K562 (cell line): ENCODE data around the gene MYB. TPM values are rescaled to one million over a fixed set of nuclear protein-coding genes. Genes with fewer than 3 reads are reported as not detected.

Experiments used
- ATAC-seq: fragments of 200-7000 bp; cut with Tn5 transposase; 3 replicates; pipeline ENCODE4 v1.9.1; 2020; ENCODE audit warnings: moderate library complexity
- BruUV-seq: library from RNA; stranded (reverse); fragments of 400-500 nt; replicated peaks from 2 replicates; lab custom pipeline; 2021; lab: Mats Ljungman, UMichigan
- CTCF ChIA-PET: fragments of 300-600 bp; formaldehyde crosslinking; extraction: SDS; loops from one replicate; lab custom pipeline; 2021; ENCODE audit warnings: low intra/inter-chr PET ratio; lab: Yijun Ruan, JAX
- POLR2A ChIA-PET: fragments of 300-600, 350-650 bp; sonication (Branson Sonifier 250); formaldehyde crosslinking; extraction: SDS; loops from one replicate; lab custom pipeline; 2021; ENCODE audit warnings: antibody characterized with exemption, inconsistent platforms; lab: Yijun Ruan, JAX
- DNase-seq, 4 experiments: peaks; one replicate each; pipeline versions ENCODE4 v3.0.0 to v3.0.0-alpha.2; 2011 to 2018; ENCODE audit warnings: low spot score in 3 of 4, mixed read lengths in 3 of 4; ENCODE audit errors: extremely low read depth in 1 of 4
- FAIRE-seq: peaks from 2 replicates; lab custom pipeline; 2011; peaks lifted over from hg19 to GRCh38; lab: Jason Lieb, UNC
- H2AFZ ChIP-seq: 2 replicates; pipeline ENCODE4 v1.6.0; 2011; ENCODE audit warnings: low read depth, low read length, control low read depth, inconsistent platforms
- H3K27ac ChIP-seq: fragments of 200-600 bp; 3 replicates; pipeline ENCODE4 v1.8.0; 2011; ENCODE audit warnings: low read depth, mild to moderate bottlenecking, control low read depth, inconsistent platforms, low read length, moderate library complexity, mixed read lengths; ENCODE audit errors: extremely low read depth
- H3K27me3 ChIP-seq, 2 experiments: fragments of 300-600 bp in 1 of 2; 2 replicates in 1 of 2; 3 replicates in 1 of 2; pipeline versions ENCODE4 v1.6.0 to v1.8.0; 2011; ENCODE audit warnings: inconsistent platforms in 2 of 2, low read length in 2 of 2, mild to moderate bottlenecking in 1 of 2, mixed read lengths in 1 of 2, moderate library complexity in 1 of 2; ENCODE audit not compliant: control insufficient read depth in 2 of 2, insufficient read depth in 2 of 2
- H3K36me3 ChIP-seq: fragments of 300-600 bp; 3 replicates; pipeline ENCODE4 v1.8.0; 2011; ENCODE audit warnings: mild to moderate bottlenecking, low read length, inconsistent platforms; ENCODE audit not compliant: control insufficient read depth, insufficient read depth
- H3K4me1 ChIP-seq, 2 experiments: fragments of 200-600 bp in 1 of 2; replicated peaks in 1 of 2; 2 replicates in 1 of 2; 3 replicates in 1 of 2; pipeline versions ENCODE4 v1.5.1 to v1.8.0; 2011; ENCODE audit warnings: inconsistent platforms in 2 of 2, low read length in 2 of 2, mild to moderate bottlenecking in 1 of 2, mixed read lengths in 1 of 2, moderate library complexity in 1 of 2; ENCODE audit not compliant: control insufficient read depth in 2 of 2, insufficient read depth in 2 of 2
- H3K4me2 ChIP-seq: 2 replicates; pipeline ENCODE4 v1.6.1; 2011; ENCODE audit warnings: low read length, control low read depth, inconsistent platforms, mixed read lengths; ENCODE audit not compliant: insufficient read depth
- H3K4me3 ChIP-seq: fragments of 200-600 bp; sonication (generic), shearing (Covaris generic); 2 replicates; pipeline ENCODE4 v1.5.1; 2016; ENCODE audit warnings: control low read depth, inconsistent platforms
- H3K79me2 ChIP-seq: fragments of 200-600 bp; 3 replicates; pipeline ENCODE4 v1.8.0; 2011; ENCODE audit warnings: low read length, inconsistent platforms; ENCODE audit not compliant: control insufficient read depth, insufficient read depth
- H3K9ac ChIP-seq, 2 experiments: 2 replicates each; pipeline versions ENCODE4 v1.6.0 to v1.6.1; 2011; ENCODE audit warnings: low read depth in 2 of 2, low read length in 2 of 2, control low read depth in 1 of 2, inconsistent platforms in 1 of 2, mild to moderate bottlenecking in 1 of 2, mixed read lengths in 1 of 2; ENCODE audit not compliant: insufficient read depth in 1 of 2
- H3K9me1 ChIP-seq: one replicate; pipeline ENCODE4 v1.6.0; 2011; ENCODE audit warnings: inconsistent platforms, mild to moderate bottlenecking, low read length, moderate library complexity; ENCODE audit not compliant: control insufficient read depth, insufficient read depth
- H3K9me3 ChIP-seq: replicated peaks from 2 replicates; pipeline ENCODE4 v1.5.1; 2011; ENCODE audit warnings: low read depth, low read length, inconsistent platforms; ENCODE audit not compliant: control insufficient read depth, insufficient read depth
- H4K20me1 ChIP-seq: replicated peaks from 2 replicates; pipeline ENCODE4 v1.6.1; 2011; ENCODE audit warnings: low read length, inconsistent platforms, mixed read lengths; ENCODE audit not compliant: control insufficient read depth, insufficient read depth
- FOSL1 ChIP-seq: fragments of 200-800 bp; sonication (Bioruptor generic); conservative IDR thresholded peaks from 2 replicates; pipeline ENCODE4 v1.6.1; 2016; ENCODE audit warnings: missing genetic modification characterization, missing compliant biosample characterization
- MTF1 ChIP-seq: fragments of 250-450 bp; sonication (Bioruptor Pico); IDR thresholded peaks from 2 replicates; pipeline ENCODE4 v1.9.0; 2021; ENCODE audit warnings: moderate library complexity, mild to moderate bottlenecking, inconsistent platforms, borderline replicate concordance
- PHB2 ChIP-seq: fragments of 450-650 bp; IDR thresholded peaks from 2 replicates; pipeline ENCODE4 v1.6.1; 2017; ENCODE audit warnings: low read depth
- SMAD2 ChIP-seq: fragments of 150-350 bp; IDR thresholded peaks from 2 replicates; pipeline ENCODE4 v1.6.1; 2014; ENCODE audit warnings: low read depth, mild to moderate bottlenecking, low read length
- TOE1 ChIP-seq, 2 experiments: fragments of 450-650 bp in 1 of 2; sonication (generic) in 1 of 2; formaldehyde crosslinking in 1 of 2; IDR thresholded peaks; 2 replicates each; pipeline versions ENCODE4 v1.7.1 to v1.8.0; 2016 to 2022; ENCODE audit warnings: borderline replicate concordance in 2 of 2, mild to moderate bottlenecking in 2 of 2, antibody characterized with exemption in 1 of 2, inconsistent platforms in 1 of 2, low read depth in 1 of 2, missing genetic modification reagents in 1 of 2, moderate library complexity in 1 of 2
- ZNF584 ChIP-seq: fragments of 200-800 bp; sonication (Bioruptor generic); IDR thresholded peaks from 2 replicates; pipeline ENCODE4 v1.6.1; 2016; ENCODE audit warnings: low read depth, mild to moderate bottlenecking, missing genetic modification characterization, missing compliant biosample characterization
- WGBS: fragments of 100-300 bp; shearing (Covaris generic); methylation state at CpG from one replicate; pipeline ENCODE4 v1.1.6; 2016; ENCODE audit warnings: low coverage, mixed read lengths; ENCODE audit not compliant: insufficient coverage; ENCODE audit errors: missing lambda C conversion rate; 5-methylcytosine and 5-hydroxymethylcytosine counted together
- in situ Hi-C: fragments of 300-500 bp; cut with MboI; formaldehyde crosslinking; loops from 4 replicates; pipeline ENCODE4 v1.15.0; 2018; ENCODE audit warnings: inconsistent platforms, mixed read lengths
- intact Hi-C: fragments of 100-400 bp; cut with micrococcal nuclease; formaldehyde crosslinking; loops from 2 replicates; pipeline ENCODE4 v1.14.2; 2022
- polyA plus RNA-seq, 8 experiments: library from polyadenylated mRNA; depleted of rRNA in 4 of 8; stranded (reverse) in 5 of 8; unstranded in 3 of 8; fragments of >200 nt; fragmentation: Nextera tagmentation in 2 of 8; fragmentation: Illumina TruSeq in 1 of 8; extraction: Ambion mirVana in 2 of 8; extraction: Trizol in 1 of 8; gene quantifications; 2 replicates each; pipeline versions ENCODE4 v1.2.1 to v1.2.3, GENCODE V29; 2011 to 2014; ENCODE audit warnings: inconsistent platforms in 1 of 8, missing spikeins in 1 of 8
- total RNA-seq, 7 experiments: library from RNA; depleted of rRNA in 6 of 7; stranded (reverse); fragments of >200 nt in 6 of 7; fragmentation: Illumina TruSeq in 2 of 7; extraction: Trizol in 2 of 7; gene quantifications; 2 replicates each; pipeline versions ENCODE4 v1.2.1 to v1.2.3, GENCODE V29; 2011 to 2021; ENCODE audit warnings: low replicate concordance in 1 of 7
- TF ChIP-seq, protein P1 (sequence below): sonication (generic); formaldehyde crosslinking; IDR thresholded peaks from 2 replicates; pipeline ENCODE4 v1.8.1; 2023; ENCODE audit warnings: mild to moderate bottlenecking, missing genetic modification reagents, moderate library complexity

Gene MYB
- total and polyA plus RNA-seq, 9 of the 15 experiments (the other 6 are each of a cell fraction or from before 2014, with no cell fraction given): 35.8 to 218 (median 140) TPM

DNA sequence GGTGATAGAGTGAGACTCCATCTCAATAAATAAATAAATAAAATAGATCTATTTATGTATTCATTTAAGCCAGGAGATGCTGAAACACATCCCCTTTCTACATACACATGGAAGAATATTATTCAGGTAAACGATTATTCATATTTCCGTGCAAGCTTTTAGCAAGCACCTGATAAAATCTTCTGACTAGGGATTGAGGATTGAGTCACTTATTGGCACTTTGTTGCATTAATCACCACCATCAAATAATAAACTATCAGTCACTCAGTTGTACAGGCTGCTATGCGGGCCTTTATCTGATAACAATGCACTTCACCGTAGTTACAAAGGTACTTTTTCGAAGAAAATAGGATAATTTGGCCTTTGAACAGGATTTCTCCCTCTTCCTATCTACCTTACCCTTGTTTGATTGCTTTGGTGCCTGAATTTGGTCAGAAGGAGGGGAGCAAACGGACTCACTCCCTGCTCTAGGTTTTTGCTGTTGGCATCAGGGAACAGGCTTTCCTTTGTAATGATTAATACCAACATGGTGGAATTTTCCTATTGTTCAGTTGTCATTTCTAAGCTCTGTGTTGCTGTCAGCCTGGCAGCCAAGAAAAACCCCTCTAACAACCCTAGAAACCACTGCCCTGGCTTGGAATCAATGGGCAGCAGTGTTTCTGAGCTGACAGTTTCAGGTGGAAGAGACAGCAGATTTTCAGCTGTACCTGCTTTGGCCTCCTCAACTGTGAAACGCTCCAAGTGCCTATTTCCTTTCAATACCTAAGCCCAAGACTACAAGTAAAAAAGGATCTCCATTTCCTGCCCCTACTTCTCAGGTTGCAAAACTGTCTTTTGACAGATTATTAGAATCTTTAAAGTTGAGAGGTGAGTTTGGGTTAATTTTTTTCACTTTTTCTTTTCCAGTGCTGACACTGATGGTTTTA lies 63.0 kb downstream of the MYB start:
- Histone ChIP-seq H3K4me2 (no peak overlapping the region), H3K79me2 (no peaks in the 10 kb centered on the region), H3K4me1 (peaks cover 0 to 3% of the 10 kb centered on the region in 2 experiments; a peak in 1 of 5 replicates), H4K20me1 (no peaks in the 10 kb centered on the region), H3K4me3 (no peak overlapping the region), H3K27me3 (no peaks in the 10 kb centered on the region), H3K9me3 (no peaks in the 10 kb centered on the region), H3K9me1 (no peaks in the 10 kb centered on the region), H2AFZ (peak overlapping the region; percentile 58), H3K27ac (0 out of 3 replicates have a peak overlapping the region, but pooled peaks have one; percentile 9), H3K36me3 (no peaks in the 10 kb centered on the region), H3K9ac (peak overlapping the region in 1 of 2 experiments; percentile 14; a peak in 1 of 4 replicates)
- FAIRE-seq (no peak), DNase-seq (no peak), ATAC-seq (no peak)
- ChIA-PET CTCF (no interaction called here), POLR2A (interaction anchor here (0.8 to 1.4 kb wide), 3 partner anchors 12 to 60 kb away, joined by 3 to 4 read pairs (median 3); no protein-coding TSS in a partner anchor)
- intact Hi-C loops: no loop called here
- WGBS: 35% methylated on average over 7 of the region's 7 CpGs
- in situ Hi-C loops: no loop called here
- no TSS peak for BruUV-seq
- TF ChIP-seq ZNF584 (CRISPR knock-in tag) (no peak), FOSL1 (tag) (0 out of 2 replicates have a peak, but pooled peaks have one; percentile 29)

DNA sequence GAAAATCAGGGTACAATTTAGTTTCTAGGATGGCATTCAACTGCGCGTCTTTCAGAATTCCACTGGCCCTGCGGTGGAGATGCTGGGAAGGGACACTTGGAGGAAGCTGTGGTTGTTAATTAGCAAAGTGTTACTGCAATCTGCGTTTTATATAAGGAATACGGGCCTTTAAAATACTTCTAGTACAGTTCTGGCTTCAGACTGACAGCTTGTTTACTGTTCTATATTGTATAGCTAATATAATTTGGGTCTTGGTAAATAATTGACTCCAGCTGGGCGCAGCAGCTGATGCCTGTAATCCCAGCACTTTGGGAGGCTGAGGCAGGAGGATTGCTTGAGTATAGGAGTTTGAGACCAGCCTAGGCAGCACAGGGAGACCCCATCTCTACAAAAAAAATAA lies 63.7 kb downstream of the MYB start:
- peak overlapping the region; percentile 58; the same call in 1 of the 2 replicates for H2AFZ ChIP-seq
- TF ChIP-seq PHB2: no peak
- no peak for TF ChIP-seq TOE1 (IDR thresholded peaks at IDR 0.05; ENCODE audit: borderline replicate concordance)
- no peak for TF ChIP-seq TOE1 (CRISPR knock-in tag; IDR thresholded peaks at IDR 0.05; ENCODE audit: borderline replicate concordance, low read depth)
- TF ChIP-seq MTF1 (CRISPR knock-in tag): no peak
- TF ChIP-seq SMAD2: no peak
- TF ChIP-seq, protein P1, sequence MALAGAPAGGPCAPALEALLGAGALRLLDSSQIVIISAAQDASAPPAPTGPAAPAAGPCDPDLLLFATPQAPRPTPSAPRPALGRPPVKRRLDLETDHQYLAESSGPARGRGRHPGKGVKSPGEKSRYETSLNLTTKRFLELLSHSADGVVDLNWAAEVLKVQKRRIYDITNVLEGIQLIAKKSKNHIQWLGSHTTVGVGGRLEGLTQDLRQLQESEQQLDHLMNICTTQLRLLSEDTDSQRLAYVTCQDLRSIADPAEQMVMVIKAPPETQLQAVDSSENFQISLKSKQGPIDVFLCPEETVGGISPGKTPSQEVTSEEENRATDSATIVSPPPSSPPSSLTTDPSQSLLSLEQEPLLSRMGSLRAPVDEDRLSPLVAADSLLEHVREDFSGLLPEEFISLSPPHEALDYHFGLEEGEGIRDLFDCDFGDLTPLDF (CRISPR knock-in tag): no peak

More for the DNA sequence above, 63.7 kb downstream of the MYB start:
- ChIA-PET CTCF (no interaction called here), POLR2A (interaction anchor here (0.8 to 1.4 kb wide), 3 partner anchors 11 to 61 kb away, joined by 3 to 4 read pairs (median 3); no protein-coding TSS in a partner anchor)
- Histone ChIP-seq H3K4me3 (no peak overlapping the region), H3K4me2 (no peak overlapping the region), H3K27ac (no peak overlapping the region), H4K20me1 (no peaks in the 10 kb centered on the region), H3K9me1 (no peaks in the 10 kb centered on the region), H3K4me1 (peaks cover 0 to 3% of the 10 kb centered on the region in 2 experiments; a peak in 1 of 5 replicates), H3K36me3 (no peaks in the 10 kb centered on the region), H3K9me3 (no peaks in the 10 kb centered on the region), H3K79me2 (no peaks in the 10 kb centered on the region), H3K27me3 (no peaks in the 10 kb centered on the region), H3K9ac (no peak overlapping the region)
- WGBS: 96% methylated on average over 6 of the region's 6 CpGs
- intact Hi-C loops: no loop called here
- BruUV-seq: no TSS peak
- ATAC-seq (no peak), FAIRE-seq (no peak), DNase-seq (no peak)
- in situ Hi-C loops: no loop called here
